ENCODE data around the gene HRCT1.
A peak's percentile ranks its signal among the peaks of the same experiment; 100 is the strongest.
"Not testable (repeated sequence)": the region's sequence is repeated elsewhere in the genome, so short reads cannot be mapped to it uniquely, and the experiment has no call there.

HRCT1 gene

DNA sequence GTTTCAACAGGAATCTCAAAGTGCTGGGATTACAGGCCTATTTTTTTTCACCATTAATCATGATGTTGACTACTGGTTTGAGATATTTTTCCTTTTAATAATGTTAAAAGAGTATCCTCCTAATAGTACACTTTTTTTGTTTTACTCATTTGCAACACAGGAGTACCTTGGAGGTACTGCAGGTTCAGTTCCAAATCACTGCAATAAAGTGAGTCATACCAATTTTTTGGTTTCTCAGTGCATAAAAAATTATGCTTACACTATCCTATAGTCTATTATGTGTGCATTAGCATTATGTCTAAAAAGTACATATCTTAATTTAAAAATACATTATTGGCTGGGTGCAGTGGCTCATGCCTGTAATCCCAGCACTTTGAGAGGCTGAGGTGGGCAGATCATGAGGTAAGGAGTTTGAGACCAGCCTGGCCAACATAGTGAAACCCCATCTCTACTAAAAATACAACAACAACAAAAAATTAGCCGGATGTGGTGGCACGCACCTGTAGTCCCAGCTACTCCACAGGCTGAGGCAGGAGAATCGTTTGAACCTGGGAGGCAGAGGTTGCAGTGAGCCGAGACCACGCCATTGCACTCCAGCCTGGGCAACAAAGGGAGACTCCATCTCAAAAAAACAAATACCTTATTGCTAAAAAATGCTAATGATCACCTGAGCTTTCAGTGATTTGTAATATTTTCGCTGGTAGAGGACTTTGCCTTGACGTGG is 8.5 kb upstream of the HRCT1 start:
- DNase-seq: not testable (repeated sequence)

DNA sequence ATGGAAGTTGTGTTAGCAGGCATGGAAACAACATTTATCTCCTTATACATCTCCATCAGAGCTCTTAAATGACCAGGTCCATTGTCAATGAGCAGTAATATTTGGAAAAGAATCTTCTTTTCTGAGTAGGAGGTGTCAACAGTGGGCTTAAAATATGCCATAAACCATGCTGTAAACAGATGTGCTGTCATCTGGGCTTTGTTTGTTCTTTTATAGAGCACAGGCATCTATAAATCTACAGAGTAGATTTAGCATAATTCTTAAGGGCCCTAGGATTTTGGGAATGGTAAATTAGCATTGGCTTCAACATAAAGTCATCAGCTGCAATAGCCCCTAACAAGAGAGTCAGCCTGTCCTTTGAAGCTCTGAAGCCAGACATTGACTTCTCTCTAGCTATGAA is 7.7 kb upstream of the HRCT1 start:
- no peak for DNase-seq

DNA sequence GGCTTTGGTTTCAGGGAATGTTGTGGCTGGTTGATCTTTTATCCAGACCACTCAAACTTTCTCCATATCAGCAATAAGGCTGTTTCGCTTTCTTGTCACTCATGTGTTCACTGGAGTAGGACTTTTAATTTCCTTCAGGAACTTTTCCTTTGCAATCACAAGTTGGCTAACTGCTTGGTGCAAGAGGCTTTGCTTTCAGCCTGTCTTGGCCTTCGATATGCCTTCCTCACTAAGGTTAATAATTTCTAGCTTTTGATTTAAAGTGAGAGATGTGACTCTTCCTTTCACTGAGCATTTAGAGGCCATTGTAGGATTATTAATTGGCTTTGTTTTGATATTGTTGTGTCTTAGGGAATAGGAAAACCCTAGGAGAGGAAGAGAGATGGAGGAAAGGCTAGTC is 7.0 kb upstream of the HRCT1 start:
- no peak for DNase-seq

DNA sequence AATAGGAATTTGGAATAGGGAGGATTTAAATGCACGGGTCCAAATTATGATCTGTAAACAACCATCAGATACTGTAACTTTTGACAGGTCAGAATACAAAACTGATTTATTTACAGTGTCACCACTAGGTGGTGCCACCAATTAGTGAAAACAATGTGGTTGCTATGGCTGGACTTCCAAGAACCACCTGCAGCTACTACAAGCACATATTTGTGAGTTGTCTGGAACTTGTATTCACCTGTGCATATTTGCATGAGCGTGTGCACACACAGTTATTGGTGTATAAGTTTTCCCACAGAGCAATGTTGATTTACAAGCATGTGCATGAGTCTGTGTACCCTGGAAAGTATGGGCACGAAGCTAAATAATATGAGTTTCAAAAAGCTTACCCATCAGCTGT is 3.0 kb upstream of the HRCT1 start:
- DNase-seq: peak; percentile 33 to 74 (median 36)

DNA sequence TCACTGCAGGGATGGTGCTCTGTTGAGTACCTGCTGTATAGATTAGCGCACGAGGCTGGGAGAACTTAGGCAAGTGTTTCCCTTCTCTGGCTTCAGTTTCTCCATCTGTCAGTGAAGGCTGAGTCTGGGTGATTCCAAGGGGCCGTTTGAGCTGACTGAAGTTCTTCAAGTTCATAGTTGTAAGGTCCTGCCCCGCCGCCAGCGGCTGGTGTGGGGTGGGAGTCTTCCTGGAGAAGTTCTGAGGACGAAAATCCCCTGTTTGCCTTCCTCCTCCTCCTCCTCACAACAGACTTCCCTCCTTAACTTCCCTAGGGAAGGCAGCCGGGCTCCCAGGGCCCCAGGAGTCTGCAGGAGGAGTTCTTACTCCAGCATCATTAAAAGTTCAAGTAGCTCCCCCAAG is 1.7 kb upstream of the HRCT1 start:
- no peak for DNase-seq

DNA sequence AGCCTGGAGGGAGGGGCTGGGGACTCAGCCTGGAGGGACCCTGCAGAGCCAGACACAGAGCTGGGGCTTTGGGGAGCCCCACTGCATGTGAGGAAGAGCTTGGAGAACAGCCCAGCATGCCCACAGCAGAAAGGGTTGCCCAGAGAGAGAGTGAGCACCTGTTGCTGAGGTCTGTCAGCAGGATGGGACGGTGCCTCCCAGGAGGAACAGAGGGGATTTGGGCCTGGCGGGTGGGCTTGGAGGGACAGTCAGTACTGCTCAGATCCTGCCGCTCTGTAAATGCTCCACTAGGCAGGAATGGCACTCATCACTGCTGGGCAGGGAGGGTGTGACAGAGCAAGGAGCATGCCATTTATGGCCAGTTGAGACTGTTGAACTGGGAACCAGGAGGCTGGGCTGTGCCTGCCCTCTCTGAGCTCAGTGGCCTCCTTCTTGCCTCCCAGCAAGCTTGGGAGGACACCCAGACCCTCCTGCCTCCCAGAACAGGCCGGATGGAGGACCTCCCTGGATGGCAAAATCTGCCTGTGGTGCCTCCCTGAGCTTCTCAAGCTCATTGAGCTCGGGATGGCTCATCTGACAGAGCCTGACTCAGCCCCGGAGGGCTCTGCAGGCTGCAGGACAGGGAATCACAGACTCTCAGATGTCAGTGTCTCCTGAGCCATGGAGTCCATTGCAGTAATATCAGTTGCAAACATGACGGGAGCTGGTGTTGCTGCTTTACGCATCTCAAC is 786 bp upstream of the HRCT1 start:
- DNase-seq: no peak

DNA sequence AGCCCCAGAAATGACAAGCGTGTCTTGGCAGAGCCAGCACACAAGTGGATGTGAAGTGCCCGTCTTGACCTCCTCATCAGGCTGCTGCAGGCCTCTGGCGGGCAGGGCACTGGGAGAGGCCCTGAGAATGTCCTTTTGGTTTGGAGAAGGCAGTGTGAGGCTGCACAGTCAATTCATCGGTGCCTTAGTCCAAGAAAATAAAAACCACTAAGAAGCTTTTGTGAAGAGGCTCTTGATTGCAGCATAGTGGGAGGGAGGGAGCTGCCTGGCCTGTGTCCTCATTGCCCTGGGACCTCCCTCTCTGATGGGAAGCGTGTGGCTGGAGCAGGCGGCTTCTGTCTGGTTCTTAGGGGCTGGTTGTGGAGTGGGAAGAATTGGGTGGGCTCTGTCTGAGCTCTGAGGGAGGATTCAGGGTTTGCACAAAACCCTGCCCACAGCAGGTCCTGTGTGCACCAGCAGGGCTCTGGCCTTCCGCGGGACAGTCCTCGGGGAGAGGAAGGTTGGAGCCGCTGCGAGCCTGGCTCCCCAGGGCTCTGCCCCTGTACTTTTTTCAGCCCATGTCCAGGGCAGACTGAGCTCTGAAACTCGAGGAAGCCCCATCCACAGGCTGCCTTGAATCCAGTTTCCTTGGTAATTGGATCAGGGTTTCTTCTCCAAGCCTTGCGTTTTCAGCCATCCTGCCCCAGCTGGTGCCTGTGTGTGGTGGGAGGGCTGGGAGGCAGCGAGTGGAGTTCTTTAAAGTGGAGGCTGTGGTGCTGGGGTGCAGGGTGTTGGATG is 1.1 kb downstream of the HRCT1 start:
- DNase-seq: no peak

DNA sequence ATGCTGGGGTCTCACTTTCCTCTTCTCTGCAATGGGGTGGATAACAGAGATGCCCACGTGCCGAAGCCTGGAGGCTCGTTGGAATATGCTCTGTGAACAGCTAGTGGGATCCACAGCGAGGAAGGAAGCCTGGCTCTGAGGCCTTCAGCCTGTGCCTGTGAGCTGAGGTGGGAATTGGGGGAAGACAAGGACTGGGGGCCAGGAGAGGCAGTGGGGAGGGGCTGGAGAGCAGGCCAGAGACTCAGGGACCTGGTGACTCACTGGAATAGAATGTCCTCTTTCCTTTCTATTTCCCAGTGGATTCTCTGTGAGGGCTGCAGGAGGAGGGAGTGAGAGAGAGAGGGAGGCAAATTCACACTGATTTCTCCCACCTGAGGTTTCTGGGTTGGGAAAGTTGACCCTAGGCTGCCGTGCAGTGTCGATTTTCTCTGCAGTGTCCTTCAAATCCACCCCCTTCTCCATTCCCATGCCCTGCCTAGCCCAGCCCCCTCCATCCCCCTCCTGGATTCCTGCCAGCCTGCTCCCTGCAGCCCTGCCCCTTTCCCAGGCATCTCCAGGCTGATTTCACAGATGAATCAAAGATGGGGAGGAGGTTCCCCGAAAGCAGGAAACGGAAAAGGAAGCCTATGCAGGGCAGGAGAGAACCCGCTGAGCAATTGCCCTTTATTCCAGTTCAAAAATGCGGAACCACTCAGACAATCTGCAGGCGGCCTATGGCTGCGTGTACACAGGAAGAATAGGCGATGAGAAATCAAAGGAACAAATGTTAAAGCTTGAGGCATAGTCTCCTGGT is 1.9 kb downstream of the HRCT1 start:
- peak; percentile 7 to 33 (median 24) for DNase-seq

DNA sequence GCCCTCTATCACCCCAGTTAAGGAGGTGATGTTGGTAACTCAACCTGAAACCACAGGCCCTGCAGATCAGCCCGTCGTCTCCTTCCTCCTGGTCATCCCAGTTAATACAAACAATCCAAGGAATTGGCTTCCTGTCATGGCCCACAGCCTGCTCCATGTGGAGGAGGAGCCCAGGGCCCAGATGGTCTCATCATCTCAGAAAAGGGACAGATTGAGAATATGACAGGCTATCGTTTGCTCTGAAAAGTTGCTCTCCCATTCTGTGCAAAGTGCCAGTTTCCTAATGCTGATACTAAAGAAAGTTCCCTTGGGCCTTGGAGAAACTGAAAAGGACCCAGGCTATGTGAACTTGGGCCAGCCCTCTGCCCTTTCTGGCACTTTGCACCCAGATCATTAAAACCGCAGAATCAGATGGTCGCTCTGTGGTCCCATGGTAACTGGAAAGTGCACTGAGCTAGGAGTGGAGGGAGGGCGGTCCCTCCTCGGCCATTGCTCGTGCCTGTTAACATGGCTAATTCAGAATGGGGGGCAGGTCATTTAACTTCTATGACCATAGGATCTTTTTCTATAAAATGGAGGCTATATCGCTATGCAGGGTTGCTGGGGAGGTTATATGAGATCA is 2.6 kb downstream of the HRCT1 start:
- DNase-seq: no peak

DNA sequence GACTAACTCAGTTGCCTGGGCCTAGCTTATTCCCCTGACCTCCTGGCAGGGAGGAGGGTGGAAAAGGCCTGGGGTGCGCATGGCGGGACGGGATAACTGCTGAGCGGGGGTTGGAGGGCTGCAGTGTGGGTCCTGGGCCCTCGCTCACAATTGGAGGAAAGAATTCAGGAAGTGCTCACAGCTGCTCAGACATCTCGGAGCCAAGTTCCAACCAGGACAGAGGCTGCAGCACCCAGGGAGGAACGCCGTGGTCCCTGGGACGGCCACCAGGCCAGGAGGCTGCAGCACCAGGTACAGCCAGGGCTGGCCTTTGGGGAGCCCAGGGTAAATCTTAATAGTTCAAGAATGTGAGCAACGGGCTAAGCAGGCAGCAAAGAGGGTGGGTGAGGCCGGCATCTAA is 3.3 kb downstream of the HRCT1 start, which contains the start of gene SPAAR:
Gene SPAAR (plus strand): TSS at position 217 of the 400 bp plus-strand sequence. CDS start 974 bp downstream, outside the sequence.
- DNase-seq: no peak

DNA sequence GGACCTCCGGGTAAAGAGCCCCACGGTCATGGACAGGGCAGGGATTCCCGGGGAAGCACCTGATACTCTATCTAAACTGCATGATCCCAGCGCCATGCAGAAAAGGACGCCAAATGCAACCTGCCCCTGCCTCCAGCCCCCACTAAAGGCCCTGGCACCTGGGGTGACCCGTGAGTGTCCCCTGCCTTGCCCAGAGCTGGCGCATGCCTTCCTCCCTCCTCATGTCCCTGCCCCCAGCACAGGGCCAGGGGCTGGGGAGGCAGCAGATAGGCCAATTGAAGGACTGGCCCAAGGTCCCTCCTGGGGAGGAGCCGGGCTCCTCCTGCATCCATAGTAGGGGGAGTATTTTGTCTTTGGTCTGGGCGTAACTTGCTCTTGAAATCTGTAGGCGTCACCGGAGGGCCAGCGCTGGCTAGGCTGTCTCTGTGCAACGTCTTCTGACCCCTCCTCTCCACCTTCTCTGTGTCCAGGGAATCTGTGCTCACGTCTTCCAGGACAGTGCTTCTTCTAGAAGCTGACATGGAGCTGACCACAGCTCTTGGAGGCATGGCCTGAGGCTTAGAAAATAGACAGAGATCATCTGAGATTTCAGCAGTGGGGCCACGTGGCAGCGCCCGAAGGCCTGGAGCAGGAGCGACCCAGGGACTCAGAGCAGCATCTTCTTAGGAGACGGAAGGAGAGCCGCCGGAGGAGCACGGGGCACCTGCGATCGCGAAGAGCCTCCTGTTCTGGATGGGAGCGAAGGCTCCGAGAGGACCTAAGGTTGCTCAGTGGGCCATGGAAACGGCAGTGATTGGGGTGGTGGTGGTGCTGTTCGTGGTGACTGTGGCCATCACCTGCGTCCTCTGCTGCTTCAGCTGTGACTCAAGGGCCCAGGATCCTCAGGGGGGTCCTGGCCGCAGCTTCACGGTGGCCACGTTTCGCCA is 3.9 kb downstream of the HRCT1 start:
- no peak for DNase-seq

DNA sequence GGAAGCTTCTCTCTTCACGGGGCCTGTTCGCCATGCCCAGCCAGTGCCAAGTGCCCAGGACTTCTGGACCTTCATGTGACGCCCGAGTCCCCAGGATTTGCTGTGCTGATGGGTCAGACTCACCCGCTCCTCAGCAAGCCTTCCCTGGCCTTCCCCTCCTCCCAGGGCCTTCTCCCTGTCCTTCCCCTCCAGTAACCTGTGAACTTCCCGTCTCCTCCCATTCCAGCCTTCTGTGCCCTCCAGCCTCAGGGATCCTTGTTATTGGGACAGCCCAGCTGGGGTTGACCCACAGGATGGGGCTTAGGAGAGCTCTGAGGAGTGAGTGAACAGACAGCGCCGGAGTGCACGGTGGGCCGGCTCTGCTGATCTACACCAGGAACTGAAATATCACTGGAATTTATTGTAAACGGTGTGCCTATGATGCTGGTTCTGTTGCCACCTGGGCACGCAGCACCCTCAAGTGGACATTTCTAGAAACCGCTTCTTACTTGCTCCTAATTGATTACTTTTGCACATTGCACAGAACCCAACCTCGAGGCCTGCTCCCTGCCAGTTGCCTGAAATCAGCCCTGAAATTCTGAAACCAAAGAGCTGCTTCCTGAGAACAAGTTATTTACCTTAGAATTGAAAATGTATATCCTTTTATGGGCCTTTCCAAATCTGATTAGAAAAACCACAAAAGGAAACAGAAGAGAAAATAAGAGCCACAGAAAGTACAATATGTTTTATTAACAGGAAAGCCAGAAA is 4.8 kb downstream of the HRCT1 start:
- DNase-seq: peak in 1 of 3 experiments; percentile 9

DNA sequence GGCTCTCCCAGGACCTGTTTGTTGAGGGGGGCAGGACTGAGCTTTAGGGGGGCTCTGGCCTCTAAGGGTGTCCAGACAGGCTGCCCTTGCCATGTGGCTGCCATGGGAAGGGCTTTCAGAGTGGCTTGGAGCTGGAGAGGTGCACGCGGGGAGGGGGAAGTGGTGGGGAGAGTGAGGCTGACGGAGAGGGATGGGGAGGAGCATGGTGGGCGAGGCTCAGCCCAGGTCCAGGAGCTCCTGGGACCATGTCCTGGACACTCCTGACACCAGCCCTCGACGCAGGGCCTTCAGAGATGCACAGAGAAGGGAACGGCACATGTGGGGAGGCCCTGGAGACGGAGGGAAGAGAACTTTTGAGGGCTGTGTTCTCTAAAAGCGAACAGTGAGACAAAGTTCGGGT is 5.7 kb downstream of the HRCT1 start:
- DNase-seq: no peak

DNA sequence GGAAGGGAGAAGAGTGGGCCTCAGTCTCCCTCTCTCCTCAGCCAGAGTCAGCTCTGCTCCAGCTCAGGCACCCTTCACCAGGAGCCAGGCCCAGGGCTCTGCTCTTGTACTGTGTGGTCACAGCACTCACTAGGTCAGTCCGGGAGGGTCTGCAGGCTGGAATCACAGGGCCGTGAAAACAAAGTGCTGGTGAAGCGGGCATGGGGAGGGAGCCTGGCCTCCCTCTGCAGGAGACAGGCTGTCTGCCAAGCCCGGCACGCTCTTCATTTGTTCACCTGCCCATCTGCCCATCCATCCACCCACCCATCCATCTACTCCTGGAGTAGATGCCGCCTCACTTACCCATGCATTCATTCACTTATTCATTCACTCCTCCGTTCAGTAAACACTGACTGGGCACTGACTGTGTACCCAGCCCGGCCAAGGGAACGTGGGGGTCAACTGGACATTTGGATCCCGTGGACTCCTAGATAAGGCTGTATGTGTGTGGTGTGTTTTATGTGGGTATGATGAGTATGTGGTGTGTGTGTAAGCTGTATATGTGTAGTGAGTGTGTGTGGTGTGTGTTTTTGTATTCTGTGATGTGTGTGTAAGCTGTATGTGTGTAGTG is 6.9 kb downstream of the HRCT1 start:
- DNase-seq: no peak

DNA sequence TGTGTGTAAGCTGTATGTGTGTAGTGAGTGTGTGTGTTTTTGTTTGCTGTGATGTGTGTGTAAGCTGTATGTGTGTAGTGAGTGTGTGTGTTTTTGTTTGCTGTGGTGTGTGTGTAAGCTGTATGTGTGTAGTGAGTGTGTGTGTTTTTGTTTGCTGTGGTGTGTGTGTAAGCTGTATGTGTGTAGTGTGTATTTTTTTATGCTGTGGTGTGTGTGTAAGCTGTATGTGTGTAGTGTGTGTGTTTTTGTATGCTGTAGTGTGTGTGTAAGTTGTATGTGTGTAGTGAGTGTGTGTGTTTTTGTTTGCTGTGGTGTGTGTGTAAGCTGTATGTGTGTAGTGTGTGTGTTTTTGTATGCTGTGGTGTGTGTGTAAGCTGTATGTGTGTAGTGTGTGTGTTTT is 7.4 kb downstream of the HRCT1 start:
- not testable (repeated sequence) for DNase-seq

DNA sequence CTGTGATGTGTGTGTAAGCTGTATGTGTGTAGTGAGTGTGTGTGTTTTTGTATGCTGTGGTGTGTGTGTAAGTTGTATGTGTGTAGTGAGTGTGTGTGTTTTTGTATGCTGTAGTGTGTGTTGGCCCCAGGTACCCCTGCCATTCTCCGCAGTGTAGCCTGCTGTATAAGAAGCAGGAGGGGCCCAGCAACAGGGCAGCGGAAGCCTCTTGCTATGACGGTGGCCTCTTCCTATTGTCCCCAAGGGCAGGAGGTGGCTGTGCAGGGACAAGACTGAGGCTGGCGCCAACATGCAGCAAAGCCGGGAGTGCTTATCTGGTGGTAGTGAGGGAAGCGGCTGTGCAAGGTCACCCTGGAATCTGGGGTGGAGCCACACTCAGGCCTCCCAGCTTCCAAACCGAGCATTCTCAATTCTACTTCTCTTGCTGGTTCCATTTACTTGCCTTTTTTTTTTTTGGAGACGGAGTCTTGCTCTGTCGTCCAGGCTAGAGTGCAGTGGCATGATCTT is 8.4 kb downstream of the HRCT1 start:
- DNase-seq: no peak

DNA sequence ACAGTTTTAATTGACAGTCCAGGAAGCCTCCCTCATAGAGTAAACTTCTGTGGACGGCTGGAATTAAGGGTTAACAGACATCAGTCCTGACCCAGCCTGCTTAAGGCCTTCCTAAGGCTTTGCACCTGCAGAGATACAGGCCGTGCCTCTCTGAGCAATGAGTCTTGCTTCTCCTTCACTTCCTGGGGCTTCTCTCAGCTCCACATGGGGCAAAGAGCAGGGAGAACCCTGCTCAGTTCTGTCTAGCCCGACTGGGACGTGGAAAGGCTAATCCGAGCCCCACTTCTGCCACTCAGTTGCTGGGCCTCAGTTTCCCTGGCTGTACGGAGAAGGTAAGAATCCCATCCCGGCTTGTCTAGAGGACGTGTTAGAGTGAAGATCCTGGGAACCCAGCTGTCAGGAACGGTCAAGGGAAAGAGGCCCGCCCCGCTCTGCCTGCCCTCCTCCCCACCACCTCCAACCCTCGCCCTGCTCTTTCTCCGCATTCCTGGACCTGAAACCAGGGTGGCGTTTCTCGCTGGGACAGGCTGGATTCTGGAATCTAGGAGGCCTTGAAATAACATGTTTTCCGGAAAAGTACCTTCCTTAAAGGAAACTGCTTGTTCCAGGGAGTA is 9.8 kb downstream of the HRCT1 start:
- DNase-seq: no peak

DNA sequence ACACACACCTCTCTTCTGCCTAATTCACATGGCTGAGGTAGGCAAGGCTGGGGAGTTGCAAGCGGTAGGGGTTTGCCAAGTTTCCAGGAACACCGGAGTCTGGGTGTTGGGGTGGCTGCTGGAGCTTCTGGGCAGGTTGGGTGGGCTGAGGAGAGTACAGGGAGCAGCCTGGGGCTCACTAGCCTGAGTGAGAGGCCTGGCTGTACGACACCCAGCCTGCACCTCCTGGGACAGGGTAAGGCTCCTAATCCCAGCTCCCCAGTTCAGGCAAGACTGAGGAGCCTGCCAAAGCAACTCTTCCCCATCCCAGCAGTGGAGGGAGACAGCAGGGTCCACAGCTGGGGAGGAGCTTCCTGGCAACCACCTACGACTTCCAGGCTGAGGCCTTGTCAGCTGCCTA is 11.3 kb downstream of the HRCT1 start:
- DNase-seq: no peak

DNA sequence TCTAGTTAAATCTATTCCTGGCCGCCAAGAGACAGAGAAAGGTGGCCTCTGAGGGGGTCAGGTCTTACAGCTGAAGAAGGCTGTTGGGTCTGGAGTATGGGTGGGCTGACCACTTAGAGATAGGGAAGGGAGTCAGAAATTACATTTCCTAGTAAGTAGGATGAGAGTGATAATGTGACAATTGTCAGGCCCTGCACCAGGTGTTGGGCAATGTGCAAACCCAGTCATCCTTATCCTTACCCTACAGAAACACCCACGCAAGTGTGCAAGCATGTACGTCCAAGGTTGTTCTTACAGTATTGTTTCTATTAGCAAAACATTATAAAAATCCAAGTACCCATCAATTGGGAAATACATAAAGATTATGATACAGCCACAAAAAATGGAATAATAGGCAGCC is 12.8 kb downstream of the HRCT1 start:
- DNase-seq: no peak

Data from NCI-H1417 (cell line).